Activated CD4-positive, alpha-beta T cell treated with anti-CD3 and anti-CD28 coated beads, Interleukin-2, amount 50 U/mL, for 16 hours (primary cell): ENCODE data around the gene SOX30.
"Not testable (repeated sequence)": the region's sequence is repeated elsewhere in the genome, so short reads cannot be mapped to it uniquely, and the experiment has no call there.

Experiments used
- DNase-seq: peaks from one replicate; pipeline ENCODE4 v3.0.0-alpha.2; 2020

SOX30 gene

GRCh38 chr5:157652377-157652692, at the start of gene SOX30:
SOX30 (minus strand) TSS chr5:157652438; CDS start chr5:157652078, 360 bp downstream.
- no peak for DNase-seq

- DNase-seq = not testable (repeated sequence)
These were observed 46.4 kb upstream of the SOX30 start for GRCh38 chr5:157698674-157699073.

GRCh38 chr5:157696154-157696553, 43.9 kb upstream of the SOX30 start:
- not testable (repeated sequence) for DNase-seq

GRCh38 chr5:157693816-157694215, 41.6 kb upstream of the SOX30 start:
- DNase-seq = not testable (repeated sequence)

- no peak for DNase-seq
These were observed 38.6 kb upstream of the SOX30 start for GRCh38 chr5:157690690-157691433.

- DNase-seq = peak; percentile 41
These were observed 37.9 kb upstream of the SOX30 start for GRCh38 chr5:157689942-157690689.

GRCh38 chr5:157687198-157687554, 34.9 kb upstream of the SOX30 start:
- no peak for DNase-seq

GRCh38 chr5:157686276-157687197, 34.3 kb upstream of the SOX30 start:
- DNase-seq = not testable (repeated sequence)

- DNase-seq = no peak
These were observed 30.0 kb upstream of the SOX30 start for GRCh38 chr5:157682257-157682656.

GRCh38 chr5:157681048-157681447, 28.8 kb upstream of the SOX30 start:
- DNase-seq = no peak

- DNase-seq = no peak
These were observed 28.0 kb upstream of the SOX30 start for GRCh38 chr5:157680239-157680638.

GRCh38 chr5:157679801-157680200, 27.6 kb upstream of the SOX30 start:
- DNase-seq = no peak

- no peak for DNase-seq
These were observed 25.7 kb upstream of the SOX30 start for GRCh38 chr5:157677931-157678330.

GRCh38 chr5:157674351-157674750, 22.1 kb upstream of the SOX30 start:
- DNase-seq = not testable (repeated sequence)

GRCh38 chr5:157672976-157673375, 20.7 kb upstream of the SOX30 start:
- no peak for DNase-seq

GRCh38 chr5:157671592-157672330, 19.5 kb upstream of the SOX30 start:
- DNase-seq = no peak

- DNase-seq = peak; percentile 35
These were observed 18.7 kb upstream of the SOX30 start, which contains the start of gene C5orf52 for GRCh38 chr5:157670662-157671591. C5orf52 (plus strand) TSS chr5:157671533; CDS start chr5:157671615, 82 bp downstream.

GRCh38 chr5:157669701-157670097, 17.5 kb upstream of the SOX30 start:
- DNase-seq = no peak

- no peak for DNase-seq
These were observed 16.1 kb upstream of the SOX30 start for GRCh38 chr5:157668356-157668755.

GRCh38 chr5:157665467-157666070, 13.3 kb upstream of the SOX30 start:
- no peak for DNase-seq
